ENCODE results near the gene SCART1.

Gene SCART1

DNA sequence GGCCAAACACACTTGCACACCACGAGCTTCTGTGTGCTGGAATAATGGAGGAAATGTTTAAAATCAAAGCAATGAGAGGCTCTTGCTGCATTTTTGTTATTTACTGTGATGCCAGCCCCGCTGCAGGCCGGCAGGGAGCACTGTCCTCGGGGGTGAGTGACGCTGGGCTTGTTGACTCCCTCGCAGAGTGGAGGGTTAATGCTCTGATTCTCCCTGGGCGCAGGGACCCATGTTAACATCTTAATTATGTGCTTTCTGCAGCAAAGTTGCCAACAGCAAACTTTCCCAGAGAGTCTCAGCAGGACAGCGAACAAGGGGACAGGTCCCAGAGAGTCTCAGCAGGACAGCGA lies 22.9 kb downstream of the SCART1 start:
- H3K4me3 ChIP-seq (ENCODE audit: low read depth, low read length): no peak overlapping the region
- DNase-seq (ENCODE audit: low read depth): no peak
- TF ChIP-seq, protein P1, sequence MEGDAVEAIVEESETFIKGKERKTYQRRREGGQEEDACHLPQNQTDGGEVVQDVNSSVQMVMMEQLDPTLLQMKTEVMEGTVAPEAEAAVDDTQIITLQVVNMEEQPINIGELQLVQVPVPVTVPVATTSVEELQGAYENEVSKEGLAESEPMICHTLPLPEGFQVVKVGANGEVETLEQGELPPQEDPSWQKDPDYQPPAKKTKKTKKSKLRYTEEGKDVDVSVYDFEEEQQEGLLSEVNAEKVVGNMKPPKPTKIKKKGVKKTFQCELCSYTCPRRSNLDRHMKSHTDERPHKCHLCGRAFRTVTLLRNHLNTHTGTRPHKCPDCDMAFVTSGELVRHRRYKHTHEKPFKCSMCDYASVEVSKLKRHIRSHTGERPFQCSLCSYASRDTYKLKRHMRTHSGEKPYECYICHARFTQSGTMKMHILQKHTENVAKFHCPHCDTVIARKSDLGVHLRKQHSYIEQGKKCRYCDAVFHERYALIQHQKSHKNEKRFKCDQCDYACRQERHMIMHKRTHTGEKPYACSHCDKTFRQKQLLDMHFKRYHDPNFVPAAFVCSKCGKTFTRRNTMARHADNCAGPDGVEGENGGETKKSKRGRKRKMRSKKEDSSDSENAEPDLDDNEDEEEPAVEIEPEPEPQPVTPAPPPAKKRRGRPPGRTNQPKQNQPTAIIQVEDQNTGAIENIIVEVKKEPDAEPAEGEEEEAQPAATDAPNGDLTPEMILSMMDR (IDR thresholded peaks at IDR 0.05; ENCODE audit: low read depth, low read length, missing control alignments): no peak
- in situ Hi-C loops (cut with HindIII; ENCODE audit: low sequenced_read_pairs): no loop called here

DNA sequence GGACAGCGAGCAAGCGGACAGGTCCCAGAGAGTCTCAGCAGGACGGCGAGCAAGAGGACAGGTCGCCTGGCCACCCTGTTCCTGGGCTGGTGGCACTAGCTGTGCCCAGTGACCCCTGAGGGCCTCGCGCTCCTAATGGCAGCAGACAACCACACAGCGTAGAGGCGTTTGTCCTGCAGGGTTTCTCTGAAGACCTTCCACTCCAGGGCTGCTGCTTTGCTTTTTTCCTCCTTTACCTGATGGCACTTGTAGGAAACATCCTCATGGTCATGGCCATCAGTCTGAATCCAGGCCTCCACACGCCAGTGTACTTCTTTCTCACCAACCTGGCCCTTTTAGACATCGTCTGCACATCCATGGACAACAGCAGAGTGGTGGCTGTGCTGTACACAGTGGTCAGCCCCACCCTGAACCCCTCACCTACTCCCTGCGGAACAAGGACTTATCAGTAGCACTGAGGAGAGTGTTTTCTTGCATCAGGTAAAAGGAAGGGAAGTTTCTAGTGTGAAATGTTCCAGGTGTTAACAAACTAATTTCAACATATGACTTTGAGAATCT lies 27.4 kb downstream of the SCART1 start:
- in situ Hi-C loops (cut with HindIII; ENCODE audit: low sequenced_read_pairs): no loop called here
- no peak overlapping the region for H3K4me3 ChIP-seq (ENCODE audit: low read depth, low read length)
- no peak for DNase-seq (ENCODE audit: low read depth)
- TF ChIP-seq, protein P1 (IDR thresholded peaks at IDR 0.05; ENCODE audit: low read depth, low read length, missing control alignments): no peak

DNA sequence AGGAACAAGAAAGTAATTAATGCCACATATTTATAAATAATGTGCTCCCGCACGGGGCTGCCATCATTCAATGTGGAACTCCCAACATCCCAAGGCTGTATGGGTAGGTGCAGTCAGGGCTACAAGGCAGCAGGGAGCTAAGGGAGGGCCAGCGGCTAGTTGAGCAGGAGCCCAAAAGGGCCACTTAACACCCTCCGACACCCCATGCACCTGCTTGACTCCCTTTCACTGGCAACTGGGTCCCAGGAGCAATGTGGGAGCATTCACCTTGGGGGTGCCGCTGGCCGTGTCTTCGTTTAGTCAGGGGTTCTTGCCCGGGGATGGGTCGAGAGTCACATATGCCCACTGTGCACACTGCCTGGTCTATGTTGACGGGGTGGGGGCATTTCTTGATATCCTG lies 27.9 kb downstream of the SCART1 start:
- TF ChIP-seq, protein P1 (IDR thresholded peaks at IDR 0.05; ENCODE audit: low read depth, low read length, missing control alignments): no peak
- in situ Hi-C loops (cut with HindIII; ENCODE audit: low sequenced_read_pairs): no loop called here
- DNase-seq (ENCODE audit: low read depth): no peak
- no peak overlapping the region for H3K4me3 ChIP-seq (ENCODE audit: low read depth, low read length)

DNA sequence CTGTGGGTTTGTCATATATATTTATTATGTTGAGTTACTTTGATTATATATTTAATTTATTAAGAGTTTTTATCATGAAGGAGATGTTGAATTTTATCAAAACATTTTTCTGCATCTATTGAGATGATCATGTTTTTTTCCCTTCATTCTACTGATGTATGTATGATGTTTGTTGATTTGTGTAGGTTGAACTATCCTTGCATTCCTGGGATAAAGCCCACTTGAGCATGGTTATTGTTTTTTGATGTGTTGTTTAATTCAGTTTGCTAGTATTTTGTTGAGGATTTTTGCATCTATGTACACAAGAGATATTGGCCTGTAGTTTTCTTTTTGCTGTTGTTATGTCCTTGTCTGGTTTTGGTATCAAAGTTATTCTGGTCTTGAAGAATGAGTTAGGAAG lies 31.1 kb downstream of the SCART1 start:
- no peak for DNase-seq (ENCODE audit: low read depth)
- TF ChIP-seq, protein P1 (IDR thresholded peaks at IDR 0.05; ENCODE audit: low read depth, low read length, missing control alignments): no peak
- in situ Hi-C loops (cut with HindIII; ENCODE audit: low sequenced_read_pairs): no loop called here
- H3K4me3 ChIP-seq (ENCODE audit: low read depth, low read length): no peak overlapping the region

DNA sequence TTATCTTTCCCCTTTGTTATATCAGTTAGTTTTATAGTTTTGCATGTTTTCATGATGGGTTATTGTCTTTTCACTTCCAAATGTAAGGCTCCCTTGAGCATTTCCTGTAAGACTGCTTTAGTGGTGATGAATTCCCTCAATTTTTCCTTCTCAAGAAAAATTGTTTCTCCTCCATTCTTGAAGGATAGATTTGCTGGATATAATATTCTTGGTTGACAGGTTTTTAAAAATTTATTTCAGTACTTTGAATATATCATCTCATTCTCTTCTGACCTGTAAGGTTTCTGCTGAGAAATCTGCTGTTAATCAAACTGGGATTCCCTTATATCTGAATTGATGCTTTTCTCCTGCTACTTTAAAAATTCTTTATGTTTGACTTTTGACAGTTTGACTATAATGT lies 33.3 kb downstream of the SCART1 start:
- in situ Hi-C loops (cut with HindIII; ENCODE audit: low sequenced_read_pairs): no loop called here
- no peak overlapping the region for H3K4me3 ChIP-seq (ENCODE audit: low read depth, low read length)
- DNase-seq (ENCODE audit: low read depth): no peak
- TF ChIP-seq, protein P1 (IDR thresholded peaks at IDR 0.05; ENCODE audit: low read depth, low read length, missing control alignments): no peak

DNA sequence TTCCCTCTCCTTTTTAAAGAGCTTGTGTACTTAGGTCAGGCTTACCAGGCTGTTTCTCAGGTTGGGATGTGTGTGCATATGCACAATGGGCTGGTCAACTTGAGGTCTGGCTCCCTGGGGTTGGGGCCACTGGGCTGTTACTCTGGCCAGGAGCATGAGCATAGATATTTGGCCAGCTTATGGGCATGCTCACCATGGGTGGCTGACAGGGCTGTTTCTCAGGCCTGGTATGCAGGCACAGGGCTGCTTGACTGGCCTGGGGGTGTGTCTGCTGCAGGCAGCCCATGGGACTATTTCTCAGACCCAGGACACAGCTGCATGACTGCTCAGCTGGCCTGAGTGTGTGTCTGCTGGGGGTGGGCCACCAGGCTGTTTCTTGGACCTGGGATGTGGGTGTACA lies 34.6 kb downstream of the SCART1 start:
- DNase-seq (ENCODE audit: low read depth): no peak
- in situ Hi-C loops (cut with HindIII; ENCODE audit: low sequenced_read_pairs): no loop called here
- TF ChIP-seq, protein P1 (IDR thresholded peaks at IDR 0.05; ENCODE audit: low read depth, low read length, missing control alignments): no peak
- no peak overlapping the region for H3K4me3 ChIP-seq (ENCODE audit: low read depth, low read length)

All from astrocyte of the cerebellum (primary cell).